Neural cell (in vitro differentiated cells): Measurements from ENCODE around the gene CLHC1. TPM values are rescaled to one million over a fixed set of nuclear protein-coding genes. Genes with fewer than 3 reads are reported as not detected.

Experiments
- H2AFZ ChIP-seq: fragments of 200-600, 300-800 bp; sonication (generic), shearing (Covaris generic); 2 replicates; pipeline ENCODE4 v1.6.0; 2014; ENCODE audit warnings: low read depth, mild to moderate bottlenecking, antibody characterized with exemption, low read length, moderate library complexity
- H3F3A ChIP-seq: fragments of 200-600 bp; shearing (Covaris generic); 2 replicates; pipeline ENCODE4 v1.6.1; 2016; ENCODE audit warnings: mild to moderate bottlenecking, moderate library complexity, mixed read lengths, antibody characterized with exemption, low read length; ENCODE audit not compliant: insufficient read depth, poor library complexity, severe bottlenecking
- H3K27ac ChIP-seq: fragments of 200-600, 300-800 bp; sonication (generic), shearing (Covaris generic); 2 replicates; pipeline ENCODE4 v1.5.1; 2014; ENCODE audit warnings: mild to moderate bottlenecking, low read length, moderate library complexity
- H3K27me3 ChIP-seq: fragments of 300-800, 200-600 bp; sonication (generic), shearing (Covaris generic); 2 replicates; pipeline ENCODE4 v1.6.0; 2014; ENCODE audit warnings: mild to moderate bottlenecking, low read depth, low read length, moderate library complexity; ENCODE audit not compliant: insufficient read depth
- H3K36me3 ChIP-seq: fragments of 300-800, 200-600 bp; sonication (generic), shearing (Covaris generic); 2 replicates; pipeline ENCODE4 v1.5.1; 2014; ENCODE audit warnings: mild to moderate bottlenecking, antibody characterized with exemption, low read length, moderate library complexity; ENCODE audit not compliant: insufficient read depth
- H3K4me2 ChIP-seq: fragments of 300-800, 200-600 bp; sonication (generic), shearing (Covaris generic); 2 replicates; pipeline ENCODE4 v1.6.0; 2014; ENCODE audit warnings: mild to moderate bottlenecking, low read length
- H3K4me3 ChIP-seq: fragments of 300-800, 200-600 bp; sonication (generic), shearing (Covaris generic); 2 replicates; pipeline ENCODE4 v1.5.1; 2014; ENCODE audit warnings: mild to moderate bottlenecking, low read length, moderate library complexity
- H3K79me2 ChIP-seq: fragments of 200-600 bp; shearing (Covaris generic); replicated peaks from 2 replicates; pipeline ENCODE4 v1.6.0; 2014; ENCODE audit warnings: mild to moderate bottlenecking, low read length, moderate library complexity; ENCODE audit not compliant: insufficient read depth
- H3K9ac ChIP-seq: fragments of 300-800, 200-600 bp; sonication (generic), shearing (Covaris generic); 2 replicates; pipeline ENCODE4 v1.6.1; 2016; ENCODE audit warnings: mild to moderate bottlenecking, low read length, mixed read lengths
- H3K9me2 ChIP-seq: fragments of 200-600 bp; shearing (Covaris generic); 2 replicates; pipeline ENCODE4 v1.6.1; 2016; ENCODE audit warnings: mild to moderate bottlenecking, low read length, mixed read lengths; ENCODE audit not compliant: insufficient read depth
- H3K9me3 ChIP-seq: fragments of 200-600, 300-800 bp; sonication (generic), shearing (Covaris generic); 2 replicates; pipeline ENCODE4 v1.6.1; 2016; ENCODE audit warnings: mild to moderate bottlenecking, mixed run types, low read length, moderate library complexity, mixed read lengths
- H4K20me1 ChIP-seq: fragments of 200-600 bp; shearing (Covaris generic); 2 replicates; pipeline ENCODE4 v1.6.1; 2016; ENCODE audit warnings: mild to moderate bottlenecking, mixed run types; ENCODE audit not compliant: insufficient read depth
- EP300 ChIP-seq: fragments of 450-650 bp; conservative IDR thresholded peaks from 2 replicates; pipeline ENCODE4 v1.6.1; 2014; ENCODE audit warnings: antibody characterized with exemption, mild to moderate bottlenecking, moderate library complexity; ENCODE audit not compliant: poor library complexity, severe bottlenecking
- EZH2 ChIP-seq: fragments of 200-600, 300-800 bp; shearing (Covaris generic), sonication (generic); IDR thresholded peaks from 2 replicates; pipeline ENCODE4 v1.6.1; 2014; ENCODE audit warnings: antibody characterized with exemption, low read length, borderline replicate concordance, mild to moderate bottlenecking; ENCODE audit not compliant: insufficient read depth, poor library complexity, severe bottlenecking
- MXI1 ChIP-seq: fragments of 450-650 bp; conservative IDR thresholded peaks from 2 replicates; pipeline ENCODE4 v1.6.1; 2014; ENCODE audit warnings: antibody characterized with exemption, mild to moderate bottlenecking; ENCODE audit not compliant: poor library complexity, severe bottlenecking
- POLR2AphosphoS5 ChIP-seq: IDR thresholded peaks from 2 replicates; pipeline ENCODE4 v1.6.1; 2012
- RAD21 ChIP-seq: fragments of 450-650 bp; conservative IDR thresholded peaks from 2 replicates; pipeline ENCODE4 v1.6.1; 2014; ENCODE audit warnings: antibody characterized with exemption, mild to moderate bottlenecking, moderate library complexity
- SMC3 ChIP-seq: fragments of 450-650 bp; conservative IDR thresholded peaks from 2 replicates; pipeline ENCODE4 v1.6.1; 2014; ENCODE audit warnings: antibody characterized with exemption, mild to moderate bottlenecking, moderate library complexity; ENCODE audit not compliant: poor library complexity
- TAF1 ChIP-seq: IDR thresholded peaks from 2 replicates; pipeline ENCODE4 v1.6.1; 2012; ENCODE audit warnings: low read depth
- polyA plus RNA-seq: library from polyadenylated mRNA; depleted of rRNA; stranded (reverse); fragments of >200 nt; gene quantifications from 2 replicates; pipeline ENCODE4 v1.2.3, GENCODE V29; 2014
- TF ChIP-seq, protein P1 (sequence below): IDR thresholded peaks from 2 replicates; pipeline ENCODE4 v1.6.1; 2012; ENCODE audit warnings: borderline replicate concordance
- TF ChIP-seq, protein P2 (sequence below): fragments of 450-650 bp; IDR thresholded peaks from 2 replicates; pipeline ENCODE4 v1.5.1; 2014; ENCODE audit warnings: antibody characterized with exemption, mild to moderate bottlenecking, moderate library complexity; ENCODE audit not compliant: poor library complexity, severe bottlenecking

The CLHC1 gene
- polyA plus RNA-seq, 1 donor from 2014 or later: 43.6 TPM

DNA sequence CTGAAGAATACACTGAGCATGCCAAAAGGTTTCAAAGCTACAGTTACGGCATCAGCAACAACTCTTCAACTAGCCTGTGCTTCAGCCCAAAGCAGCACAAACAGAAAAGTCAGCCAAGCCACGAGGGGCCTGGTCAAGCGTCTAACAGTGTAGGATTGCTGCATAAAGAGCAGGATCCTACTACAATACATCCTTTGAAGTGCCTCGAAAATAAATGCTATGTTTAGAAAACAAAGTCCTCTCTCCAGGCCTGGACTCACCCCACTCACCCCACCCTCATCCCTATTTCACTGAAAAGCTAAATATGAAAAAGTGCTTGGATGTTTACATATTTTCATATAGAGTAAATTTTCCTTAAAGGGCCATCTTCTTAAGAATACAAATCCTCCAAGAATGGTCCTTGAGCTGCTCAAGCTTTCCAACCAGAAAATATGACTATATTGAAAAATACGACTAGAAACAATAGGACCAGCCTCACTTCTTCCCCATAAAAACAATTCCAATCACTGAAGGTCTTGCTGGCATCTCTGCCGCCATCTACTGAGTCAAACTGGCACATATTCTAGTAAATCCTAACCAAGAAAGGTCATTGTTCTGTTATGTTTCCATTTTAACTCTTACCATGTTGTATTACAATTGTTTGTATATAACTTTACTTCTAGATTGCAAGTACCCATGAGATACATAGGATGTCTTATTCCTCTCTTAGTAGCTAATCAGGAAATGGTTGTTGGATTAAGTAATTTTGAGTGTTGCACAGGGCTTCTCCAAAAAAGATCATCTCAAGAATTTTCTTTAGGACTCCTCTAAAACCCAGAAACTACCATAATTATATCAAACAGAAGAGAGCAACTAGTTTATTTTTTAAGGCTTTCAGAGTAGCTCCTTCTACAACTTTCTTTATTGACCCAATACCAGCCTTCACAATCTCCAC, 63.6 kb downstream of the CLHC1 start:
- Histone ChIP-seq H3K9me3 (no peaks in the 10 kb centered on the region), H3K9me2 (no peaks in the 10 kb centered on the region), H2AFZ (peak overlapping the region; percentile 7), H3K4me3 (no peak overlapping the region), H3K27ac (peak overlapping the region; percentile 7), H3K9ac (peak overlapping the region; percentile 15), H3F3A (no peaks in the 10 kb centered on the region), H3K27me3 (no peaks in the 10 kb centered on the region), H4K20me1 (no peaks in the 10 kb centered on the region), H3K36me3 (no peaks in the 10 kb centered on the region), H3K4me2 (no peak overlapping the region), H3K79me2 (no peaks in the 10 kb centered on the region)
- no peak for TF ChIP-seq TAF1
- TF ChIP-seq, protein P1, sequence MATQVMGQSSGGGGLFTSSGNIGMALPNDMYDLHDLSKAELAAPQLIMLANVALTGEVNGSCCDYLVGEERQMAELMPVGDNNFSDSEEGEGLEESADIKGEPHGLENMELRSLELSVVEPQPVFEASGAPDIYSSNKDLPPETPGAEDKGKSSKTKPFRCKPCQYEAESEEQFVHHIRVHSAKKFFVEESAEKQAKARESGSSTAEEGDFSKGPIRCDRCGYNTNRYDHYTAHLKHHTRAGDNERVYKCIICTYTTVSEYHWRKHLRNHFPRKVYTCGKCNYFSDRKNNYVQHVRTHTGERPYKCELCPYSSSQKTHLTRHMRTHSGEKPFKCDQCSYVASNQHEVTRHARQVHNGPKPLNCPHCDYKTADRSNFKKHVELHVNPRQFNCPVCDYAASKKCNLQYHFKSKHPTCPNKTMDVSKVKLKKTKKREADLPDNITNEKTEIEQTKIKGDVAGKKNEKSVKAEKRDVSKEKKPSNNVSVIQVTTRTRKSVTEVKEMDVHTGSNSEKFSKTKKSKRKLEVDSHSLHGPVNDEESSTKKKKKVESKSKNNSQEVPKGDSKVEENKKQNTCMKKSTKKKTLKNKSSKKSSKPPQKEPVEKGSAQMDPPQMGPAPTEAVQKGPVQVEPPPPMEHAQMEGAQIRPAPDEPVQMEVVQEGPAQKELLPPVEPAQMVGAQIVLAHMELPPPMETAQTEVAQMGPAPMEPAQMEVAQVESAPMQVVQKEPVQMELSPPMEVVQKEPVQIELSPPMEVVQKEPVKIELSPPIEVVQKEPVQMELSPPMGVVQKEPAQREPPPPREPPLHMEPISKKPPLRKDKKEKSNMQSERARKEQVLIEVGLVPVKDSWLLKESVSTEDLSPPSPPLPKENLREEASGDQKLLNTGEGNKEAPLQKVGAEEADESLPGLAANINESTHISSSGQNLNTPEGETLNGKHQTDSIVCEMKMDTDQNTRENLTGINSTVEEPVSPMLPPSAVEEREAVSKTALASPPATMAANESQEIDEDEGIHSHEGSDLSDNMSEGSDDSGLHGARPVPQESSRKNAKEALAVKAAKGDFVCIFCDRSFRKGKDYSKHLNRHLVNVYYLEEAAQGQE: no peak
- no peak for TF ChIP-seq POLR2AphosphoS5
- TF ChIP-seq, protein P2, sequence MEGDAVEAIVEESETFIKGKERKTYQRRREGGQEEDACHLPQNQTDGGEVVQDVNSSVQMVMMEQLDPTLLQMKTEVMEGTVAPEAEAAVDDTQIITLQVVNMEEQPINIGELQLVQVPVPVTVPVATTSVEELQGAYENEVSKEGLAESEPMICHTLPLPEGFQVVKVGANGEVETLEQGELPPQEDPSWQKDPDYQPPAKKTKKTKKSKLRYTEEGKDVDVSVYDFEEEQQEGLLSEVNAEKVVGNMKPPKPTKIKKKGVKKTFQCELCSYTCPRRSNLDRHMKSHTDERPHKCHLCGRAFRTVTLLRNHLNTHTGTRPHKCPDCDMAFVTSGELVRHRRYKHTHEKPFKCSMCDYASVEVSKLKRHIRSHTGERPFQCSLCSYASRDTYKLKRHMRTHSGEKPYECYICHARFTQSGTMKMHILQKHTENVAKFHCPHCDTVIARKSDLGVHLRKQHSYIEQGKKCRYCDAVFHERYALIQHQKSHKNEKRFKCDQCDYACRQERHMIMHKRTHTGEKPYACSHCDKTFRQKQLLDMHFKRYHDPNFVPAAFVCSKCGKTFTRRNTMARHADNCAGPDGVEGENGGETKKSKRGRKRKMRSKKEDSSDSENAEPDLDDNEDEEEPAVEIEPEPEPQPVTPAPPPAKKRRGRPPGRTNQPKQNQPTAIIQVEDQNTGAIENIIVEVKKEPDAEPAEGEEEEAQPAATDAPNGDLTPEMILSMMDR: peak; percentile 88
- peak; percentile 89 for TF ChIP-seq RAD21
- TF ChIP-seq EZH2: no peak
- TF ChIP-seq SMC3: peak; percentile 88
- TF ChIP-seq EP300: no peak
- TF ChIP-seq MXI1: no peak

DNA sequence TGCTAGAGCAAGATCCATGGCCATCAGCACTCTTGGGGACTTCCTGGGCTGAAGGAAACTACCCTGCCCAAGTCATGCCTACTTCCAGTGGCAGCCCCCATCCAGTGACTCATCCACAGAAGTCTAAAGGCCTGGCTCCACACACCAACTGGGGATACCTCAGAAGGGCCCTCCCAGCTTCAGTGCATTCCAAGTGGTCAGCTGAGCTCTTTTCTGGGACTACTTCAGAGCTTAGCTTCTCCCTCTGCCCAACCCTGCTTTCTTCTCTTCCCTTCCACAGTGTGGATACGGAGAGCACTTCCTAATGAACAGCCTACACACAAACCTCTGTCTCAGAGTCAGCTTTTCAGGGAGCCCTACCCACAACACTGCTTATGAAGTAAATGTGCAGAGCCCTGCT, 66.5 kb downstream of the CLHC1 start:
- no peaks in the 10 kb centered on the region for H3K27me3 ChIP-seq
- no peaks in the 10 kb centered on the region for H3K36me3 ChIP-seq
- no peak overlapping the region for H3K4me3 ChIP-seq
- H3F3A ChIP-seq: peaks cover 5% of the 10 kb centered on the region
- H4K20me1 ChIP-seq: no peaks in the 10 kb centered on the region
- no peak overlapping the region for H3K9ac ChIP-seq
- no peak overlapping the region for H3K27ac ChIP-seq
- H3K4me2 ChIP-seq: no peak overlapping the region
- no peaks in the 10 kb centered on the region for H3K9me2 ChIP-seq
- TF ChIP-seq, protein P1: no peak
- TF ChIP-seq SMC3 (no peak), EZH2 (no peak), POLR2AphosphoS5 (no peak), TAF1 (no peak), MXI1 (no peak), EP300 (no peak), RAD21 (no peak)
- TF ChIP-seq, protein P2: no peak
- H2AFZ ChIP-seq: no peak overlapping the region
- no peaks in the 10 kb centered on the region for H3K9me3 ChIP-seq
- H3K79me2 ChIP-seq: no peaks in the 10 kb centered on the region
